G401 (cell line): ENCODE data around the gene PPP3CA. TPM values are rescaled to one million over a fixed set of nuclear protein-coding genes. Genes with fewer than 3 reads are reported as not detected.

Experiments
- DNase-seq: peaks from one replicate; pipeline ENCODE4 v3.0.0-alpha.2; 2015; ENCODE audit warnings: low spot score
- in situ Hi-C: cut with HindIII; loops from 2 replicates; pipeline ENCODE4 v1.10.0; 2016; ENCODE audit warnings: low sequenced_read_pairs, mixed read lengths
- total RNA-seq: library from RNA; depleted of rRNA; stranded (reverse); fragments of >200 nt; shearing (Covaris generic); gene quantifications from 2 replicates; pipeline ENCODE4 v1.2.3, GENCODE V29; 2014; rRNA removed

Gene PPP3CA
- total RNA-seq: 0.06 and 0.75 TPM in 2 replicates

GRCh38 chr4:101347267-101347556 is at the start of gene PPP3CA:
Gene PPP3CA, minus strand, starts transcription at chr4:101347526.
- in situ Hi-C loops: no loop called here
- no peak for DNase-seq

DNA sequence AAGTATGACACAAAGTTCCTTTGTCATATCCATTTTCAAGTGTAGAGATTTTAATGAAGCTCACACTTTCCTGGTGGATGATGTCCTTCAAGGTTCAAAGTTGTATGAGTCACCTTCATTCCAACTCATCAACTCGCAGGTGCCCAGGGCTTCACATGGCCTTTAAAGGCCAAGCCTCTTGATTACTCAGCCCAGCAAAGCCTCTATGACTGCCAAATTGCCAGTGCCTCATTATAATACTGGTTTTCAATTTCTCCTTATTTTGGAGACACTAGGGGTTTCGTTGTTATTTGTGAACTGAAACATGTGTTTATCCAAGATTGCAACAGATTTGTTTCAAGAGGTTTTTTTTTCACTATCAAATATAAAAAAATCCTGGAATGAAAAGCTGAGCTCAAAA is 45.9 kb upstream of the PPP3CA start:
- no peak for DNase-seq
- in situ Hi-C loops: no loop called here

DNA sequence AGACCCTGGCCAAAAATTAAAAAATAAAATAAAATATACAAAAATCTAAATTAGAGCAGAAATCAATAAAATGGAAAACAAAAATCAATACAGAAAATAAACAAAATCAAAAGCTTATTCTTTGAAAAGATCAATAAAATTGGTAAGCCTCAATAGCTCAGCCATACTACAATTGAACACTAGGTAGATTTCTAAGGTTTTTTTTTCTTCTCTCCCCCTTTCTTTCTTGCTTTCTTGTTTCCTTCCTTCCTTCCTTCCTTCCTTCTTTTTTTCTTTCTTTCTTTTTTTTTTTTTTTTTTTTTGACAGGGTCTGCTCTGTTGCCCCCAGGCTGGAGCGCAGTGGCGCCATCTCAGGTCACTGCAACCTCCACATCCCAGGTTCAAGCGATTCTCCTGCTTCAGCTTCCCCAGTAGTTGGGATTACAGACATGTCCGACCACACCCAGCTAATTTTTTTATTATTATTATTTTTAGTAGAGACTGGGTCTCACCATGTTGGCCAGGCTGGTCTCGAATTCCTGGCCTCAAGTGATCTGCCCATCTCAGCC is 23.4 kb upstream of the PPP3CA start:
- in situ Hi-C loops: no loop called here
- no peak for DNase-seq

- no peak for DNase-seq
- in situ Hi-C loops: no loop called here
Measured at GRCh38 chr4:101367201-101367600, 19.9 kb upstream of the PPP3CA start.

DNA sequence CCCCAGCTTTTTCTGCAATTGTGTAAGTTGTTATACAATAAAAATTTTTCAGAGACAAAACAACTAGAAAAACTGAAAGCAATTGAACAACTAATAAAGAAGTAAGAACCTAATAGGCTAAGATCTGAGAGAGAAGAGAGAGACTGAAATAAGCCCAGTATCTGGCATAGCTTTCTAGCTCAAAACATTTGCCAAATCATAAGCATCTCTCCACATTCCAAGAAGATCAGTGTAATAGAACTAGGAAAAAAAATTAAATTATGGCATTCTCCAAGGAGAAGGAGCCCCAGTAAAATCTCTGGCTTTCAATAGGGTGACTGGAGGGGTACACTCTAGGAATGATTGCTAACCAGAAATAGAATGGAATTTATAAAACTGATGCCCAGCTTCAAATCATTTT is 19.0 kb upstream of the PPP3CA start:
- DNase-seq: no peak
- in situ Hi-C loops: no loop called here

- DNase-seq: no peak
- in situ Hi-C loops: no loop called here
Measured at GRCh38 chr4:101357751-101358150, 10.4 kb upstream of the PPP3CA start.

DNA sequence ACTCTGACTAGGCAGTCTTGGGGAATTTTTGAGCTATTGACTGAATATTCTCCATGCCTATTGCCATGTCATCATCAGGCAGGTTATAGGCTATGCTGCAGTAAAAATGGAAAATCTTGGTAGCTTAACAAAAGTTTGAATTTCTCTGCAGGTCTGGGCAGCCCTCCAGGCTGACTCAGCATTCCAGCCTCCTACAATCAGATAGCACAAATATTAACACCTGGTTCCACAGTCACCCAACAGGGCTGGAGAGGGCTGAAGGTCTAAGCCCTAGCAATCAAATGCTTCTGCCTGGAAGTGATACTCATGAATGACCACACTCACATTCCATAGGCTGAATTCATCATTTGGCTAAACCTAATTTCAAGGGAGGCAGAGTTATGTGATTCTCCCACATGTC is 9.6 kb upstream of the PPP3CA start:
- in situ Hi-C loops: no loop called here
- DNase-seq: no peak

GRCh38 chr4:101355767-101356702 is 8.7 kb upstream of the PPP3CA start:
- in situ Hi-C loops: no loop called here
- no peak for DNase-seq

GRCh38 chr4:101355246-101355645 is 7.9 kb upstream of the PPP3CA start:
- DNase-seq: no peak
- in situ Hi-C loops: no loop called here

- DNase-seq: no peak
- in situ Hi-C loops: no loop called here
Measured at GRCh38 chr4:101349801-101350064, 2.4 kb upstream of the PPP3CA start.

DNA sequence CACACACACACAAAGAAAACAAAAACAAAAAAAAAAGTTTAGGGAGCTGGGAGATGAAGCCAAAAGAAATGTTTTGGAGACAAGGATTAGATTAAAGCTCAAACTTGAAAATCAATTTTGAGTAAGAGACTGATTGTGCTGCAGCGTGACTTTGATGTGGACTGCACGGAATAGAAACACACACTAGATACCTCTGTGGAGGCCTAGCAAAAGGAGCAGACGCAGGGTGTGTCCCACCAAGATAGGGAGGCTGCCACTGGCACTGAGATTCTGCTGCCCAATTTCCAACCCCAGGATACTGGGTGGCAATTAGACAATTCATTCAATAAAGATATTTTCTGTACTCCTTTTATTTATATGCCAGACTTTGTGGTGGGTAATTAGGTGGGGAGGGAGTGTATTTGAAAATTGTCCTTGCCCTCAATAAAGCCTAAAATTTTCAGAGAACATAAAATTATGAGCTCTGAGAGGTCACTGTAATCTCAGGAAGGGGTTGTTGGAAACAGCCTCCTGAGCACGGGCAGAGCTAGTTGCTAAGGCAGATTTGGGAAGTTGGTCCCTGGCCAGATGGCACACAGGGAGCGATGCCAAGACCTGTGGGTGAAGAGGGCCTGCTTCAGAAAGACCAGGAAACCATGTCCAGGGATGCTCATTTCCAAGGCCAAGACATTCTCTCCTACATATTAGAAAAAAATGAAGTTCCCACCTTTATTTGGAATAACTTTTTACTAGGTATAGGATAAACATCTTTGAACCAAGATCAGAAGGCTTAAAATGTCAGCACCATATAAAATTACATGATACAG is 1.9 kb upstream of the PPP3CA start:
- in situ Hi-C loops: no loop called here
- DNase-seq: peak; percentile 94

DNA sequence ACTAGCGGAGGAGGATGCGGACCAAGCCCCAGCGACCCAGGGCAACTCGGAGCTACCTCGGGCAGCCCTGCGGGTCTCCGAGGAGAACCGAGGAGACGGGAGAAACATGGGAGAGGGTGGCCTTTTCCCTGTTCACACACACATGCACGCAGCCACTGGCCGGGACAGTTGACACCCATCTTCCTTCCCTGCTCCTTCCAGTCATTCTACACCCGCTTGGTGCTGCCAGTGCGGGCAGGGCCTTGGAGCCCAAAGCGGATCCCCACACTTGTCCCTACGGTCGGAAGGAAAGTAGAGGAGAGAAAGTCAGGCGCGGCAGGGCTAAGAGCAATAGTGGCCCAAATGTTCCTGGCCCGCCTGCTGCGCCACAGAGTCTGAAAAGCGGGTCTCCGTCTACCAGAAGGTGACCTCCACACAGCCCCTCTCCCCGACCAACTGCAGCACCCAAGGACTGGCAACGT is 1.1 kb upstream of the PPP3CA start:
- in situ Hi-C loops: no loop called here
- peak; percentile 52 for DNase-seq

GRCh38 chr4:101347557-101348366 is 436 bp upstream of the PPP3CA start:
- peak; percentile 99 for DNase-seq
- in situ Hi-C loops: no loop called here

DNA sequence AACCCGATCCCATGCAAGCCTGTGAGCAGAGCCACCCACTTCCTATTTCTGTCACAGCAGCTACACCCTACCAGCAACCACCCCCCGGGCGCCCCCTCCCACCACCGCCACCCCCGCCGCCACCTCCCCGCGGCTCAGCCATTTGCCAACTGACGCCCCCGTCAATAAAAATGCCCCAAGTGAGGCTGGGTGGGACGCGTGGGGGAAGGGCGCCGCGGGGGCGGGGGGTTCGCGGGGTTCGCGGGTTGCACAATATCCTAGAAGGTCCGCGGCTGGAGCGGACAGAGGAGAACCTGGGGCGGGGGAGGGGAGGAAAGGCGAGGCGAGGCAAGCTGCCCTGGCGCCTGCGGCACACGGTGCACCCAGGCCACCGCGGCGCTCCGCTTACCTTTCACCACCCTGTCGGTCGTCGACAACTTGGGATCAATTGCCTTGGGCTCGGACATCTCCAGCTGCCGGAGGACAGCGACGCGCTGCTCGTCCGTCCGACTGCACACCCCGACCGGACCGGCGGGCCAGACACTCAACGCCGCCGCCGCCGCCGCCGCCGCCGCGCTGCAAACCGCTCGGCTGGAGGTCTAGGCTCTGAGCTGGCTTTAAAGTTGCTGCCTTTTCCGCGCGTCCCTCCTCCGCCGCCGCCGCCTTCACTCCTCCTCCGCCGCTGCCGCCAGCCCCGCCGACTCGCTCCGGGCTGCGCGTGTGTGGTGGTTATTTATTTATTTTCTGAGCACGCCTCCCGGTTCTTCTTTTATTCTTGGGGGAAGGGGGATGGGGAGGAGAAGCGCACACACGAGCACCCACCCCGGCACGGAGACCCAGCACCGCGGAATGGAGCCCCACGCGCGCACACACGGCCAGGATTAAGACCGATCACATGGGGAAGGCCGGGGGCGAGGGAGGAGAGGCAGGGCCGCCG is 717 bp downstream of the PPP3CA start:
- in situ Hi-C loops: no loop called here
- peak; percentile 56 for DNase-seq

DNA sequence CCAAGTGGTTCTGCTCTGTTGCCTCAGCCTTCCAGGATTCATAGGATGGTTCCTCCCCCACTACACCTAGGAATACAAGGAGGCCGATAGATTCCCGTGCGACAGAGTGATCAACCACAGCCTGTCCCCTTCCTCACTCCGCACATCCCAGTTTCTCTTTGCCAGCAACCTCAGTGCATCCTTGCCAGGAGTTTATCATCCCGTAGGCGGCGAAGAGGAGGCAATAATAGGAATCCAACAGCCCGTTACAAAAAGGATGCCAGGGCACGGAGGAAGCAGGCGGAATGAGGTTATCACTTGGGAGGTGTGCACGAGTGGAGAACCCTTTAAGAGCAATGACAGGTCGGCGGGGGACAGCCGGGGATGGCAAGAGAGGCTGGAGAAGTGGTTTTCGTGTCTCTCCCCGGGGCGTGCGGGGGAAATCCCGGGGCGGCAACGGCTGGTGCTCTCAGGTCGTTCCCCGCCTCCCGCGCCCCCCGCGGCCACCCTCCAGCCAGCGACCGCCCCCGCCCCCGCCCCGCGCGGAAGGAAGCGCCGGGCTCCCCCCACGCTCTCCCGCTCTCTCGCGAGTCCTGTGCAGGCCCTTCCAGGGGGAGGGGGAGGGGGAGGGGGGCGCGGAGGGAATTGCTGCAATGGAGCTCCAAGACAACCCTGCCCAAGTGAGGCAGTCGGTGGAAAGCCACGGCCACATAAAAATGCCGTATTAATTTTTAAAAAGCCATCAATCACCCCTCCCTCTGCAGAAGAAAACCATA is 1.6 kb downstream of the PPP3CA start:
- in situ Hi-C loops: no loop called here
- DNase-seq: peak; percentile 75

DNA sequence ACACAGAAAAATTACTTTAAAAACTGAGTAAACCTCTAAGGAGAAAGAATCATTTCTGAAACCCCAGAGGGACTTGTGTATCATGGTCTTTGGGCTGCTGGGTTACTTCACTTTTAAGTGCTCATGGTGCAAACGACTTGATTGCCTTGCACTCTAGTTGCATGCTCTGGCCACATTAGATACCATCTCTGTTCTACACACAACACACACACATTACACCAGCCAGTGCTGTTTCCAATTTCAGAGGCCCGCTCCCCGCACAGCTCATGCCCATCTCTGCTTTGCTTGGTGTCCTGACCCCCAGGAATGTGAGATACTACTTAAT is 2.1 kb downstream of the PPP3CA start:
- no peak for DNase-seq
- in situ Hi-C loops: no loop called here

GRCh38 chr4:101339332-101339731 is 8.0 kb downstream of the PPP3CA start:
- in situ Hi-C loops: no loop called here
- DNase-seq: peak; percentile 21

- peak; percentile 23 for DNase-seq
- in situ Hi-C loops: no loop called here
Measured at GRCh38 chr4:101337688-101338087, 9.6 kb downstream of the PPP3CA start.
